Breast epithelium (tissue), 4 donors: Measurements from ENCODE around the gene EIF3J. TPM values are rescaled to one million over a fixed set of nuclear protein-coding genes. Genes with fewer than 3 reads are reported as not detected.

ENCODE experiments used
- DNase-seq, 2 donors: peaks; one replicate each; pipeline ENCODE4 v3.0.0-alpha.2; 2019; ENCODE audit warnings: low spot score in 2 of 2
- H3K27ac ChIP-seq, 2 donors: fragments of 200-600 bp; sonication (generic) in 1 of 2; one replicate each; pipeline ENCODE4 v1.5.1; 2016 to 2019; ENCODE audit warnings: mild to moderate bottlenecking in 1 of 2
- H3K27me3 ChIP-seq, 2 donors: fragments of 200-600 bp; sonication (generic) in 1 of 2; one replicate each; pipeline versions ENCODE4 v1.5.1 to v1.6.0; 2017 to 2019; ENCODE audit warnings: control low read depth in 1 of 2, mild to moderate bottlenecking in 1 of 2
- H3K36me3 ChIP-seq: fragments of 200-600 bp; one replicate; pipeline ENCODE4 v1.5.1; 2019
- H3K4me1 ChIP-seq, 2 donors: fragments of 200-600 bp; sonication (generic); one replicate each; pipeline ENCODE4 v1.5.1; 2016 to 2019; ENCODE audit warnings: control low read depth in 1 of 2
- H3K4me3 ChIP-seq, 3 donors: fragments of 200-600 bp; sonication (generic); 1 replicate in 2 of 3; 2 replicates in 1 of 3; pipeline ENCODE4 v1.5.1; 2016 to 2019; ENCODE audit warnings: mild to moderate bottlenecking in 3 of 3, moderate library complexity in 2 of 3
- H3K9me3 ChIP-seq, 2 donors: fragments of 200-600 bp; sonication (generic) in 1 of 2; one replicate each; pipeline ENCODE4 v1.5.1; 2016 to 2019; ENCODE audit warnings: control low read depth in 1 of 2
- POLR2A ChIP-seq: fragments of 450-650 bp; IDR thresholded peaks from one replicate; pipeline ENCODE4 v1.6.1; 2016; ENCODE audit warnings: antibody characterized with exemption, mild to moderate bottlenecking, moderate library complexity
- POLR2AphosphoS5 ChIP-seq, 3 donors: sonication (generic); formaldehyde crosslinking; IDR thresholded peaks; one replicate each; pipeline ENCODE4 v1.6.1; 2017; ENCODE audit warnings: antibody characterized with exemption in 3 of 3
- intact Hi-C: fragments of 100-400 bp; cut with DNase I; formaldehyde crosslinking; loops from one replicate; pipeline ENCODE4 v1.15.1; 2023; ENCODE audit warnings: low total_unique reads
- total RNA-seq, 3 donors: library from RNA; depleted of rRNA; stranded (reverse); fragments of >200 nt; gene quantifications; one replicate each; pipeline ENCODE4 v1.1.0, GENCODE V29; 2016
- TF ChIP-seq, protein P1 (sequence below), 3 donors: fragments of 450-650 bp; IDR thresholded peaks; one replicate each; pipeline ENCODE4 v1.5.1; 2016 to 2017; ENCODE audit warnings: antibody characterized with exemption in 3 of 3, mild to moderate bottlenecking in 3 of 3, moderate library complexity in 3 of 3

Gene EIF3J
- total RNA-seq, 3 donors from 2014 or later, result 46.6 to 82.0 (median 68.2) TPM

DNA sequence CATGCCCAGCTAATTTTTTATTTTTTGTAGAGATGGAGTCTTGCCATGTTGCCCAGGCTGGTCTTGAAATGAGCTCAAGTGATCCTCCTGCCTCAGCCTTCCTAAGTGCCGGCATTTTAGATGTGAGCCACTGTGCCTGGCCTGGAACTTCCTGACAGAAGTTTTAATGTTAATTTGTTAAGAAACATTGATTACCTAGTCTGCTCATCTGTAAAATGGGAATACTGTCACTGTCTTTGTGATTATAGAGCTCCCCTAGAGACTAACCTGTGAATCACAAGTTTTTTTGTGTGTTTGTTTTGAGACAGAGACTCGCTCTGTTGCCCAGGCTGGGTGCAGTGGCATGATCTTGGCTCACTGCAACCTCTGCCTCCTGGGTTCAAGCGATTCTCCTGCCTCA lies 4.3 kb upstream of the EIF3J start:
- no peak for TF ChIP-seq POLR2A
- TF ChIP-seq, protein P1, sequence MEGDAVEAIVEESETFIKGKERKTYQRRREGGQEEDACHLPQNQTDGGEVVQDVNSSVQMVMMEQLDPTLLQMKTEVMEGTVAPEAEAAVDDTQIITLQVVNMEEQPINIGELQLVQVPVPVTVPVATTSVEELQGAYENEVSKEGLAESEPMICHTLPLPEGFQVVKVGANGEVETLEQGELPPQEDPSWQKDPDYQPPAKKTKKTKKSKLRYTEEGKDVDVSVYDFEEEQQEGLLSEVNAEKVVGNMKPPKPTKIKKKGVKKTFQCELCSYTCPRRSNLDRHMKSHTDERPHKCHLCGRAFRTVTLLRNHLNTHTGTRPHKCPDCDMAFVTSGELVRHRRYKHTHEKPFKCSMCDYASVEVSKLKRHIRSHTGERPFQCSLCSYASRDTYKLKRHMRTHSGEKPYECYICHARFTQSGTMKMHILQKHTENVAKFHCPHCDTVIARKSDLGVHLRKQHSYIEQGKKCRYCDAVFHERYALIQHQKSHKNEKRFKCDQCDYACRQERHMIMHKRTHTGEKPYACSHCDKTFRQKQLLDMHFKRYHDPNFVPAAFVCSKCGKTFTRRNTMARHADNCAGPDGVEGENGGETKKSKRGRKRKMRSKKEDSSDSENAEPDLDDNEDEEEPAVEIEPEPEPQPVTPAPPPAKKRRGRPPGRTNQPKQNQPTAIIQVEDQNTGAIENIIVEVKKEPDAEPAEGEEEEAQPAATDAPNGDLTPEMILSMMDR (IDR thresholded peaks at IDR 0.05), result no peak
- TF ChIP-seq POLR2AphosphoS5 (IDR thresholded peaks at IDR 0.05), result no peak
- intact Hi-C loops, result no loop called here
- no peak for DNase-seq
- H3K27me3 ChIP-seq, result no peaks in the 10 kb centered on the region
- no peaks in the 10 kb centered on the region for H3K36me3 ChIP-seq
- no peak overlapping the region for H3K4me3 ChIP-seq
- H3K9me3 ChIP-seq, result no peaks in the 10 kb centered on the region
- H3K4me1 ChIP-seq, result peaks cover 0 to 5% of the 10 kb centered on the region in 2 donors
- H3K27ac ChIP-seq, result no peak overlapping the region

DNA sequence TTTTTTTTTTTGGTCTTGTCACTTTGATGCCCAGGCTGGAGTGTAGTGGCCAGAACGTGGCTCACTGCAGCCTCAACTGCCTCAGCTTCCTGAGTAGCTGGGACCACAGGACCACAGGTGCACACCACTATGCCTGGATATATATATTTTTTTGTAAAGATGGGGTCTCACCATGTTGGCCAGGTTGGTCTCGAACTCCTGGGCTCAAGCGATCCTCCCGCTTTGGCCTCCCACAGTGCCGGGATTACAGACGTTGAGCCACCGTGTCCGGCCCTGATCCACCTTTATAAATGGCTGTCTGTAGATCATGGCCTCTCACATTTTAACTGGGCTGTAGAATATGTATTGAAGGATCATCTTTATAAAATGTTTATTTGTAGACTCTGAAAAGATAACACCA lies 1.9 kb upstream of the EIF3J start:
- H3K27me3 ChIP-seq, result no peaks in the 10 kb centered on the region
- intact Hi-C loops, result no loop called here
- DNase-seq, result no peak
- H3K27ac ChIP-seq, result no peak overlapping the region
- no peaks in the 10 kb centered on the region for H3K36me3 ChIP-seq
- no peak overlapping the region for H3K4me3 ChIP-seq
- H3K4me1 ChIP-seq, result peaks cover 0 to 11% of the 10 kb centered on the region in 2 donors
- TF ChIP-seq POLR2AphosphoS5 (IDR thresholded peaks at IDR 0.05), result no peak
- no peak for TF ChIP-seq POLR2A
- H3K9me3 ChIP-seq, result no peaks in the 10 kb centered on the region

DNA sequence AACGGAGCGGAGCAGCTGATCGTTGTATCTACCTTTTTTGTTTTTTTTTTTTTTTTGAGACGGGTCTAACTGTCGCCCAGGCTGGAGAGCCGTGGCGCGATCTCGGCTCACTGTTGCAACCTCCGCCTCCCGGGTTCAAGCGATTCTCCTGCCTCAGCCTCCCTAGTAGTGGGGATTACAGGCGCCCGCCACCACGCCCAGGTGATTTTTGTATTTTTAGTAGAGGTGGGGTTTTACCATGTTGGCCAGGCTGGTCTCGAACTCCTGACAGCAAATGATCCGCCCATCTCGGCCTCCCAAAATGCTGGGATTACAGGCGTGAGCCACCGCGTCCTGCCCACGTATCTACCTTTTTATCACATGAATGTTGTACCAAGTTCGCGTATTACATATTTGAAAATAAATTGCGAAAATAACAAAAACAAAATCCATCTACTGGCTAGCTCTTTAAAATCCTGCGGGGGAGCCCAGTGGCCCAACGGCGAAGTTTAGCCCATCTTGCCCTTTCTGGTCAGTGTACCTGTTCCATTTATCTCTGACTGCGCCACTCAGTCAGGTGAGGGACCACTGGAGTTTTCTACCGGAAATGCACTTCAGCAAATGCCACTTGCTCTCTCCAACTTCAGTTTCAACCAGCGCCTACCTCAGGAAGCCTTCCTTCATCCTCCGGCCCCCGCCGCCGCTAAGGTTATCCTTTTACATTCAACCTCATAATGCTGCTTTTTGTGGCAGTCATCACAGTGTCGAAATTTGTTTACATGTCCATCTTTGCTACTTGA lies 1.2 kb upstream of the EIF3J start:
- peak overlapping the region; percentile 98 to 99 for H3K27ac ChIP-seq
- TF ChIP-seq POLR2A (no peak), POLR2AphosphoS5 (IDR thresholded peaks at IDR 0.05) (no peak)
- TF ChIP-seq, protein P1 (IDR thresholded peaks at IDR 0.05), result no peak
- peaks cover 0 to 11% of the 10 kb centered on the region in 2 donors for H3K4me1 ChIP-seq
- H3K36me3 ChIP-seq, result no peaks in the 10 kb centered on the region
- H3K9me3 ChIP-seq, result no peaks in the 10 kb centered on the region
- intact Hi-C loops, result no loop called here
- DNase-seq, result no peak
- no peaks in the 10 kb centered on the region for H3K27me3 ChIP-seq
- peak overlapping the region; percentile 68 to 97 (median 78) for H3K4me3 ChIP-seq

DNA sequence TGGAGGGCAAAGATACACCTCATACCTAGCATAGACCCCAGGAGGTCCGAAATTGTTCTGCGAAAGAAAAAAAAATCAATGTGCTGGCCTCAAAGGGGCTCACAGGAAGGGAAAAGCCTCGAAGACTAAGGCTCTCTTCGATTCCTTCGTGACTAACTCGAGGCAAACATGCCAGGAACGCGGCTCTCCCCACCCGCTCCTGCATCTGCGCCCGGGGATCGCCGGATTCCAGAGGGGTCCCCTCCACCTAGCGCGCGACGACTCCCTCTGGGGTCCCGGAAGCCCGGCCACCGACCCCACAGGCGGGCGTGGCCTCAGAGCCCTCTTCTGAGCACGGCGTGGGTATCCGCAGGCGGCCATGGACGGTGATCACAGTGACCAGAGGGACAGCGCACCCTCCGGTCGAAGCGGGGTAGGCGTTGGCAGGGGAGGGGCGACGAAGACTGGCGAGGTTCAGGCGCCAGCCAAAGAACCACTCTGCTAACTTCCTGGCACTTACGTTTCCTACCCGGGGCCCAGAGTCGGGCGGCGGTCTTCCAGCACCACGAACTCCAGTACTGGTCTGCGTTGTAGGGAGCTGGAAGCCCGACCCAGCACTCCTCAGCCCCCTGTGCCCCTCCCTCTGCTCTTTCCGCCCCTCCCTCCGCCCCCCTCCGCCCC lies 515 bp upstream of the EIF3J start:
- Histone ChIP-seq H3K27ac (peak overlapping the region; percentile 98 to 99), H3K4me1 (peaks cover 0 to 17% of the 10 kb centered on the region in 2 donors), H3K27me3 (no peaks in the 10 kb centered on the region), H3K4me3 (peak overlapping the region; percentile 68 to 97 (median 78)), H3K9me3 (no peaks in the 10 kb centered on the region), H3K36me3 (no peaks in the 10 kb centered on the region)
- peak; percentile 86 to 87 for DNase-seq
- intact Hi-C loops, result no loop called here
- TF ChIP-seq POLR2AphosphoS5 (IDR thresholded peaks at IDR 0.05) (peak; percentile 77 to 85 (median 85)), POLR2A (peak; percentile 55)
- TF ChIP-seq, protein P1 (IDR thresholded peaks at IDR 0.05), result peak; percentile 34 to 54 (median 50)

DNA sequence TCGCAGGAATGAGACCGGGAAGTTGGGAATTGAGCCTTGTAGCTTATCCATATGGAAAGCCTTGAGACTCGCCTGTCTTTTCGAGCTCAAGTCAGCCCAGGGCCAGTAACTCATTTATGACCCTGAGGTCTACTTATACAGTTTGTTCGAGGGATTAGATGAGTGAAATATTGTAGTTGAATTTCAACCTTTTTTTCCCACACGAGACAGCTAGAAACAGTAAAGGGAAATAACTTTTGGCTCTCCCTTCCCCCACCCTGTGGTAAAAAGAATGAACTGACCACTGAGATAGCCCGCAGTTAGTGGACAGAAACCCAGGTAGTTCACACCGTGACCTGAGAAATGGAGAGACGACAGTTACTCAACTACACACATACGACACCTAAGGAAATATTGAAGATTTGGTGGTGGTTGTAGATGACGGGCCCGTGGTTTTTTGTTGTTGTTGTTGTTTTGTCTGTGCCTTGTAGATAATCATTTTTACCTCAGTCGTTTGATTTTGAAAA lies 841 bp downstream of the EIF3J start:
- no peaks in the 10 kb centered on the region for H3K27me3 ChIP-seq
- H3K9me3 ChIP-seq, result no peaks in the 10 kb centered on the region
- H3K4me1 ChIP-seq, result peaks cover 0 to 28% of the 10 kb centered on the region in 2 donors
- peak overlapping the region; percentile 68 to 97 (median 78) for H3K4me3 ChIP-seq
- peak overlapping the region; percentile 98 to 99 for H3K27ac ChIP-seq
- no peak for DNase-seq
- no peaks in the 10 kb centered on the region for H3K36me3 ChIP-seq
- intact Hi-C loops, result no loop called here
- no peak for TF ChIP-seq POLR2A
- TF ChIP-seq, protein P1 (IDR thresholded peaks at IDR 0.05), result peak in 1 of 3 donors; percentile 10
